ENCODE results near the gene FAM221A.
"Not testable (repeated sequence)": the region's sequence is repeated elsewhere in the genome, so short reads cannot be mapped to it uniquely, and the experiment has no call there.

The FAM221A gene

DNA sequence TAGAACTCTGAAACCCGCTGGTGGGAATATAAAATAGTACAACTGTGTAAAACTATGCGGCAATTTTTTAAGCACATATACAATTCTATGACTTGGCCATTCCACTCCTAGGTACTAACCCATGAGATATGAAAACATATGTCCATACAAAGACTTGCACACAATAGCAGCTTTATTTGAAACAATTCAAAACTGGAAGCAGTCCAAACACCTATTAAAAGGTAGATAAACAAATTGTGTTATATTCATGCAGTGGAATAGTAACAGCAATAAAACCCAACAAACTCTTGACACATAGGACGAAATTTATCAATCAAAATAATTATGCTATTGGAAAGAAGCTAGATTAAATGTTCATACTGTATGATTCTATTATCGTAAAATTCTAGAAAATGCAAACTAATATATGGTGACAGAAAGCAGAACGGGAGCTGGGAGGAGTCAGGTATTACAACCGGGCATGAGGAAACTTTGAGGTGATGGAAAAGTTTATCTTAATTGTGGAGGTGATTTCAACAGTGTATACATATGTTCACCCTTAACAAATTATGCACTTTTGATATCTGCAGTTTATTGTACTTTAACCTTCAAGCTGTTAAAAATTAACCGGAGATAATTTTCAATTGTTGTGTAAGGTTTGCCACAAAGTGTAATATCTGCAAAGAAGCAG lies 29.2 kb downstream of the FAM221A start:
- DNase-seq, result no peak

DNA sequence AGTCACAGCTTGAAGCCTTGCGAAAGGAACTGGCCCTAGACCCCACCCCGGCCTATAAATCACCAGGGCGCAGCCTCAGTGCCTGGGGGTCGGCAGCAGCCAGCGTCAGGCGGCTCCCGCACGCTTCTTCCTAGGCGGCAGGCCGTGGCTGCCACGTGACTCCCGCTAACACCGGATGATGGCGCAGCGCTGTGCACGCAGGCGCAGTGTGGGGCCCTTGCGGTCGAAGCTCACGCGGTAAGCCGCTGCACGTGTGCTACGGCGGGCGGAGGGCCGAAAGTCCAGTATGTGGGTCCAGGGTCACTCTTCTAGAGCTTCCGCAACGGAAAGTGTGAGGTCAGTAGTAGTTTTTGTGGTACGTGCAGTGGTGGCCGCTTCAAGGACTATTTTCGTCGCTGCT lies 30.0 kb downstream of the FAM221A start, which contains the start of gene STK31:
STK31 (plus strand) TSS at position 220 of the 400 bp plus-strand sequence; CDS start at position 287, 67 bp downstream.
- DNase-seq, result no peak

DNA sequence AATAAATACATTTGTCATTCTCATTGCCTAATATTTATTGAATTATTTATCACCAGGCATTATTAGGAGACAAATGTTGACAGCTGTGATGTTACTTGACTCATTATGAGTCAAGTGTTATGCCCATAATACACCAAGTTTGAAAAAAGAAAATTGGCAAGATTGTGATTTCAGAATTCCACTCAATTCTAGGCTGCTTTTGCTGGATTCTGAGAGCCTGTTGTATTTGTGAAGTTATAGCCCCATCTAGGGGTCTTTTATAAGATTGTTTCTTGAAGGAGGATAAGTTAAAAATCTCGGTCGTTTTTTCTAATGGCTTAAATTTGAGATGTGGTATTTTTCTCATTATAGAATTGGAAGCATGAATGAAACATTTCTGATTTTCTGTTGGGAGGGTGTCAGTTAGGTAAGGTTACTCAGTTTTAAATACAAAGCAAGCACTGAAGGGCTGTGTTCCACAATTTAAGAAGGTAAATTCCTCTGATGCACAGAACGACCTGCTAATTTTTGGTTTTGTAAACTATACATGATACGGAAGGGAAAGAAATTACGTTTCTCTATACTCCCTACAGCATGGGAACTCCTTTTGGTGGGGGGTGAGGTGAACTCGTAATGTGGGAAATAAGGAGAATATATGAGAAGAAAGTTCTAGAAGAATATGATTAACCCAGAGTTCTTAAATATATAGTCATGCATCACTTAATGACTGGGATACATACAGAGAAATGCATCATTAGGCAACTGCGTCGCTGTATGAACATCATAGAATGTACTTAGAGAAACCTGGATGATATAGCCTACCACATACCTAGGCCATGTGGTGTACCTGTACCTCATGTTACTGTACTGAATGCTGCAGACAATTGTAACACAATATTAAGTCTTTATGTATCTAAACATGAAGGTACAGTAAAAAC lies 32.6 kb downstream of the FAM221A start:
- DNase-seq, result no peak

DNA sequence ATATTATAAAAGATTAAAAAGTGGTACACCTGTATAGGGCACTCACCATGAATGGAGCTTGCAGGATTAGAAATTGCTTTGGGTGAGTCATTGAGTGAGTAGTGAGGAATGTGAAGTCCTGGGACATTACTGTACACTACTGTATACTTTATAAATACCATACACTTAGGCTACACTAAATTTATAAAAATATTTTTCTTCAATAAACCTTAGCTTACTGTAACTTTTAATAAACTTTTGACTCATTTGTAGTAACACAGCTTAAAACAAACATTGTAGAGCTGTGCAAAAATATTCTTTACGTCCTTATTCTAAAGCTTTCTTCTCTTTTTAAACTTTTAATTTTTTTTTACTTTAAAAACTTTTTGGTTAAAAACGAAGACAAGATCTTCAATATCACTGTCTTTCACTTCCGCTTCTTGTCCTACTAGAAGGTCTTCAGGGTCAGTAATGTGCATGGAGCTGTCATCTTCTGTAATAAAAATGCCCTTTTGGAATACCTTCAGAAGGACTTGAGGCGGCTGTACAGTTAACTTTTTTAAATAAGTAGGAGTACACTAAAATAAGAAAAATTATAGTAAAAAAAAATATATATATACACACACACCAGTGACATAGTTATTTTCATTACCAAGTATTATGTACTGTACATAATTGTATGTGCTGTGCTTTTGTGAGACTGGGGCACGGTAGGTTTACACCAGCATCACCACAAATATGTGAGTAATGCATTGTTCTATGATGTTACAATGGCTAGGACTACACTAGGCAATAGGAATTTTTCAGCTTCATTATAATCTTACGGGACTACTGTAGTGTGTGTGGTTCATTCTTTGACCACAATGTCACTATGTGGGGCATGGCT lies 33.5 kb downstream of the FAM221A start:
- DNase-seq, result no peak

- no peak for DNase-seq
Measured at GRCh38 chr7:23714150-23714464, 34.1 kb downstream of the FAM221A start.

DNA sequence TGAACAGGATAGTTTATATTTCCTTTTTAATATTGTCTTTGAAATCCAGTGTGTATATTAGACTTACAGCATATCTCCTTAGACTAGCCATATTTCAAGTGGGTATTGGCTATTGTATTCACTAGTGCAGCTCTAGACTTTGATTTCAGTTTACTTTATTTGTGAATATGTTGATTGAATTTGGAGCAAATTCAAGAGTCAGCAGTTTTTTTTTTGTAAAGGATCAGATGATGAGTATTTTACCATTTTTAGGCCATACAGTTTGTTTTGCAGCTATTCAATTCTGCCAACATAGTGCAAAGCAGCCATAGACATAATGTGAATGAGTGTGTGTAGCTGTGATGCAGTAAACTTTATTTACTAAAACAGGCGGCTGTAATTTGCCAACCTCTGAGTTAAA lies 34.6 kb downstream of the FAM221A start:
- DNase-seq, result no peak

GRCh38 chr7:23715099-23715498 lies 35.1 kb downstream of the FAM221A start:
- DNase-seq, result no peak

DNA sequence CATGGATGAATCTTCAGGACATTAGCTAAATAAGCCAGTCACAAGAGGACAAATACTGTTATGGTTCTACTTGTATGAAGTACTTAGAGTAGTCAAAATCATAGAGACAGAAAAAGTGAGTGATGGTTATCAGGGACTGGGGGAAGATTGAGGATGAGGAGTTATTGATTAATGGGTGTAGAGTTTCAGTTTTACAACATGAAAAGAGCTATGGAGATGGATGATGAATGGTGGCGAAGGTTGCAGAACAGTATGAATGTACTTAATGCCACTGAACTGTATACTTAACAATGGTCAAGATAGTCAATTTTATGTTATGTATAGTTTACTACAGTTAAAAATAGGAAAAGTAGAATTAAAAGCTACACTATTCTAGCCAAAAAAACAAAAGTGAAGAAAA lies 37.8 kb downstream of the FAM221A start:
- no peak for DNase-seq

DNA sequence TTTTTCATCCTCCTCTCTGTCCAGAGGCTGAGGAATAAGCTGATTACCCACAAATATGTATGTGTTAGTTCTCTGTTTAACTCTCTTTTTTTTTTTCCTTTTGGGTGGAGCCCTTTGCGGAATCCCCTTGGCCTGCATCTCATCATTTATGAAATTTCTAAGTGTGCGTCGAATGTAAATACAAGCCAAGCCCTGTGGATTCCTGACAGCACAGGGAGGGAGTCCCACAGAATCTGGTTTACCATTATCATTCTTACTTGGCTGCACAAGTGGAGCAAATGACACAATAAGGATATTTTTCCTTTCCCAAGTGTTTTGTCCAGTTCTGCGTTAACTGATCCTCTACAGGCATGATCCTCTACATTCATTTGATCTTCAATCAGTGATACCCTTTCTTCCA lies 41.5 kb downstream of the FAM221A start:
- no peak for DNase-seq

- not testable (repeated sequence) for DNase-seq
Measured at GRCh38 chr7:23722587-23723216, 42.7 kb downstream of the FAM221A start.

GRCh38 chr7:23724113-23724512 lies 44.1 kb downstream of the FAM221A start:
- DNase-seq, result not testable (repeated sequence)

GRCh38 chr7:23742051-23742450 lies 62.1 kb downstream of the FAM221A start:
- DNase-seq, result no peak

DNA sequence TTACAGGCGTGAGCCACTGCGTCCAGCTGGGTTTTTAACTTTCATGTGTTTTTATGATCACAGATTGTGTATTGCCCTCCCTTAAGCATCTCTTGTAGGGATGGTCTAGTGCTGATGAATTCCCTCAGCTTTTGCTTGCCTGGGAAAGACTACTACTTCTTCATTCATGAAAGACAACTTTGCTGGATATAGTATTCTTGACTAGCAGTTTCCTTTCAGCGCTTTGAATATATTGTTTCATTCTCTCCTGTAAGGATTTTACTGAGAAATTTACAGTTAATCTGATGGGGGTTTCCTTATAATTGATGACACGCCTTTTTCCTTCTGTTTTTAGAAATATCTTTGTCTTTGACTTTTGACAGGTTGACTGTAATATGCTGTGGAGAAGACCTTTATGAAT lies 63.2 kb downstream of the FAM221A start:
- DNase-seq, result no peak

DNA sequence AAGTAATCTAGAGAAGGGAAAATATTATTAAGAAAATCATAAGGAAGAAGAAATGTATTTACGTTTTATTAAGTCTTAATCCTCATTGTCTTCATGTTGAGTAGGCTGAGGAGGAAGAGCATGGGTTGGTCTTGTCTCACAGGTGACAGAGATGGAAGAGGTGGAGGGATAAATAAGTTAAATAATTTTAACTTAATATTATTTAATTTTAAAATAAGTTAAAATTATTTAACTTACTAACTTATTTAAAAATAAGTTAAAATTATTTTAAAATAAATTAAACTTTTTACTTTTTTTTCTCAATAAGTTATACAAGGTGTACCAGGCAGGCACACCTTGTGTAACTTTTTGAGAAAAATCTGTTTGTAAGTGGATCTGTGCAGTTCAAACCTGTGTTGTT lies 66.6 kb downstream of the FAM221A start:
- DNase-seq, result no peak

- DNase-seq, result no peak
Measured at GRCh38 chr7:23751852-23752251, 71.9 kb downstream of the FAM221A start.

Measured in stimulated activated naive CD4-positive, alpha-beta T cell treated with Interleukin-2 at 50 U/mL for 16 hours (primary cell).